AG10803 (cell line): Measurements from ENCODE around the gene PLEKHG4B.
"Not testable (repeated sequence)": the region's sequence is repeated elsewhere in the genome, so short reads cannot be mapped to it uniquely, and the experiment has no call there.

Experiments
- DNase-seq: peaks from one replicate; pipeline ENCODE4 v3.0.0; 2010; ENCODE audit warnings: low read depth
- H3K4me3 ChIP-seq: 2 replicates; pipeline ENCODE4 v1.5.1; 2011; ENCODE audit warnings: mild to moderate bottlenecking, low read length, control low read depth
- CTCF ChIP-seq: conservative IDR thresholded peaks from 2 replicates; pipeline ENCODE4 v1.5.1; 2011; ENCODE audit warnings: mild to moderate bottlenecking, low read length, control low read depth, inconsistent platforms

Gene PLEKHG4B

GRCh38 chr5:208449-209114 lies 116.6 kb downstream of the PLEKHG4B start:
- no peak for TF ChIP-seq CTCF
- no peak overlapping the region for H3K4me3 ChIP-seq
- no peak for DNase-seq

DNA sequence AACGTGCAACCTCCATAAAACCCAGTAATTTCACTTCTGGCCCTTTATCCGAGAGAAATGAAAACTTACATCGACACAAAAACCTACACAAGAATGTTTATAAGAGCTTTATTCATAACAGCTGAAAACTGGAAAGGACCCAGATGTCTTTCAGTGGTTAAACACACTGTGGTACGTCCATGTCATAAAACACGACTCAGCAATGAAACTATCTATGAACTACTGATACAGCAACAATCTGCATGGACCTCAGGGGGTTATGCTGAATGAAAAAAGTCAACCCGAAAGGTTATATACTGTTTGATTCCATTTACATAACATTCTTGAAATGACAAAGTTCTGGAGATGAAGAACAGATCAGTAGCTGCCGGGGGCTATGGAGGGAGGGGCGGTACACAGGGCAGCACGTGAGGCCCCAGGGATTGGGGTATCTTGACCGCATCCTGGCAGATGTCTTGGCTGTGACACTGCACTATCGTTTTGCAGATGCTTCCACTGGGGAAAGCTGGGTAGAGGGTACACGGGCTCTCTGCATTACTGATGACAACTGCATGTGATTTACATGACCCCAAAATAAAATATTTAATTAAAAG lies 121.9 kb downstream of the PLEKHG4B start:
- H3K4me3 ChIP-seq, result no peak overlapping the region
- no peak for TF ChIP-seq CTCF
- no peak for DNase-seq

DNA sequence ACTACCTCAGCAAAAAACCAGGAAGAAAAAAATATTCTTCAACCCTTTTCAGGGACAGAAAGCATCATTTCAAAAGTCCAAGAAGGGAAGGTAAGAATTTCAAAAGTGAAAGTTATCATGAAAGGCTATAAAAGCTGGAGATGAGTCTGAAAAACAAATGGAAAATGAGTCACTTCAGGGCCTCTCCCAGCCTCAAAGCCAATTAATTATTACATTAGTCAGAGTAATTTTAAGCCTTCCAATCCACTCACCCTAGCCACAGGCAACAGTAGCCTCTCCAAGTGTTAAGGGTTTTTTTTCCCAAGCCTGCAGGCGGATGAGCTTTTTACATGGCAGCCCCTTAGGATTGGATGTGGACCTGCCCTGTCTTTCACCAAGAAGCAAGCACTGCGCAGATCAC lies 123.3 kb downstream of the PLEKHG4B start:
- peak; percentile 34 for DNase-seq
- not testable (repeated sequence) for H3K4me3 ChIP-seq

DNA sequence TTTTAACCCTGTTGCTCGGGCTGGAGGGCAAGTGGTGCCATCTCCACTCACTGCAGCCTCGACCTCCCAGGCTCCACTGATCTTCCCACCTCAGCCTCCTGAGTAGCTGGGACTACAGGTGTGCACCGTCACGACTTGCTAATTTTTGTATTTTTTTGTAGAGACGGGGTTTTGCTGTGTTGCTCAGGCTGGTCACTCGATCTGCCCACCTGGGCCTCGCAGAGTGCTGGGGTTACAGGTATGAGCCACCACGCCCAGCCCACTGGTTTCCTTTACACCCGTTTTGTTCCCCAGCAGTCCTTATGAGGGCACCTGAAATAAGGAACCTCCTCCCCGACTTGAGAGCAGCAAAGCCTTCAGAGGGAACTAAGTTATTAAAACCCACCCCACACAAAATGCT lies 124.1 kb downstream of the PLEKHG4B start:
- DNase-seq, H3K4me3 ChIP-seq: not testable (repeated sequence)

GRCh38 chr5:217494-218456 lies 125.8 kb downstream of the PLEKHG4B start, which contains the start of the genes CCDC127 and SDHA:
CCDC127 (minus strand) TSS chr5:218153; CDS start chr5:216849, 1,304 bp downstream.
SDHA (plus strand) TSS chr5:218320; CDS start chr5:218356, 36 bp downstream.
- peak within 1 kb of the TSS; percentile 85 for H3K4me3 ChIP-seq
- DNase-seq, result peak; percentile 82
- peak; percentile 35 for TF ChIP-seq CTCF

DNA sequence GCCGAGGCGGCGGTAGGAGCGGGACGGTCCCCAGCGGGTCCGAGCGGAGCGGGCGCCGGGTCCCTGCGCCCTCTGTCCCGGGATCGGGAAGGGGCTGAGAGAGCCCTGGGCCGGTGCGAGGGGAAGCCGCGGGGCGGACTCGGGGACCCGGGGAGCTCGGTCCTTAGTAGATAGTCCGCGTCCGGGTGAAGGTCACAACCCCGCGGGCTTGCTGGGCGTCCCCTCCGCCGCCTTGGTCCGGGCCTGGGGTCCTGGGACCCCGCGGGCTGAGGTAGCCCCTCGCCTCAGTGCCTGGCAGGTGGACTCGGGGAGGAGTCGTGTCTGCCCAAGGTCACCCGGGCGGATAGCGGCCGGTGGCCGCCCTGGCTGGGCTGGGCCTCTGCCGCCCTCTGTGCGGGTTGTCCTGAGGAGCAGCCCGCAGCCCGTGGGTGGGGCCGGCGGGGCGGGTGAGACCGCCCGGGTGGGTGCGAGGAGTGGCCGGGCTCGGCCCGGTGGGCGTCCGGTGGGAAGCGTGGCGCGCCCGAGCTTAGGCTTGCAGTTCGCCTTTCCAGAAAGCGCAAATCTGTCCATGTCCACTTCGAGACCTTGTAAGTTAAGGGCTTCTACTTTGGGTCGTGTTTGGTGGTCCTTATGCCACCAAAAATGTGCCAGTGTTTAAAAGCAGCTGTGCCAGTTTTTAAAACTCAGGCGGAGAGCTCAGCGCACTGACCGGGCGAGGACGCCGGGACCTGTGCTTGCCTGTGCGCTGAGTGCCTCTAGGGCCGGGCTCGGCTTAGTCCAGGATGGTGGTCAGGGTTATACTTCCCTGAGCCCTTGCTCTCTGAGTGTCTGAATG lies 126.7 kb downstream of the PLEKHG4B start:
- H3K4me3 ChIP-seq, result peak overlapping the region; percentile 85
- peak; percentile 27 for DNase-seq
- 0 out of 2 replicates have a peak, but pooled peaks have one; percentile 4 for TF ChIP-seq CTCF

- H3K4me3 ChIP-seq, result peak overlapping the region; percentile 85
- no peak for TF ChIP-seq CTCF
- peak; percentile 33 for DNase-seq
These were observed 127.5 kb downstream of the PLEKHG4B start for GRCh38 chr5:219460-219863.
